Liver (tissue), 3 donors: Measurements from ENCODE around the gene GPA33.
A peak's percentile ranks its signal among the peaks of the same experiment; 100 is the strongest.

ENCODE experiments used
- MAX ChIP-seq: IDR thresholded peaks from 2 replicates; pipeline ENCODE4 v1.6.1; 2016; ENCODE audit warnings: antibody characterized with exemption
- YY1 ChIP-seq: IDR thresholded peaks from 2 replicates; pipeline ENCODE4 v1.6.1; 2016; ENCODE audit warnings: antibody characterized with exemption, mild to moderate bottlenecking
- TF ChIP-seq, protein P1 (sequence below): fragments of 150-350 bp; IDR thresholded peaks from 2 replicates; pipeline ENCODE4 v1.5.1; 2017; ENCODE audit warnings: improper control_type of control experiment, low read depth, low read length; ENCODE audit not compliant: missing input control
- TF ChIP-seq, protein P2 (sequence below): IDR thresholded peaks from 2 replicates; pipeline ENCODE4 v1.6.1; 2016; ENCODE audit warnings: antibody characterized with exemption
- TF ChIP-seq, protein P3 (sequence below): IDR thresholded peaks from 2 replicates; pipeline ENCODE4 v1.6.1; 2016; ENCODE audit warnings: antibody characterized with exemption
- TF ChIP-seq, protein P4 (sequence below): IDR thresholded peaks from 2 replicates; pipeline ENCODE4 v1.6.1; 2016; ENCODE audit warnings: antibody characterized with exemption, mild to moderate bottlenecking
- donor health status: healthy.
- donor health status: healthy.

DNA sequence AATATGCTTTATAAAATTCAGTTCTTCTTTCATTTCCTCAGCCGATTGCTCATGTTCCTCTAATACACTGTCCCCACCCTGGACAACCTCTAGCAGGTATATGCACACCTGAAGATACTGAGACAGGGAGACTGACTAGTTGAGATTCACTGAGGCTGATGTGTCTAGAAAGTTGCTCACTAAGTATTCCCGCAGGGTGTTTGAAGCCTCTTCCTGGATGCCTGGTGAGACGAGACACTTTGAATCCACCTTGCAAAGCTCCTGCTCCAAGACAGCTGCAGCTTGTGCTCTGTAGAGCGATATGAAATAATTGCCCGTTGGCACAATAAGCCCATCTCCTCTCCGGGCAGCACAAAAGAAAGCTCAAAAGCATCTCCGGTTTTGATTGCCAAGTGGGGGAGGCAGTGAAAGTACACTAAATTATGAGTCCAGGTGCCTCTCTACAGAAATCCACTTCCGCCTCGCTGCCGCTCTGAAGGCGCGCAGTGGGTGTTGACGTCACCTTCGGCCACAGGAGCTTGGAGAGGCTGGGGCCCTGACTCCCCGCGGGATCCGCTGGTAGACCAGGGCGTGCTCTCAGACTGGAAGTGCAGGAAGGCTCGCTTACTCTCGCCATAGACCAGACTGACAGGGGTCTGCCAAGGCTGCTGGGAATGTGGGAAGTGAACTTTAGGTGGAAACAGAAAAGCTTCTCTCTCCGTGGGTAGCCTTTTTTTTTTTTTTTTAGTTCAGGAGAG lies 46.3 kb downstream of the GPA33 start:
- TF ChIP-seq, protein P1, sequence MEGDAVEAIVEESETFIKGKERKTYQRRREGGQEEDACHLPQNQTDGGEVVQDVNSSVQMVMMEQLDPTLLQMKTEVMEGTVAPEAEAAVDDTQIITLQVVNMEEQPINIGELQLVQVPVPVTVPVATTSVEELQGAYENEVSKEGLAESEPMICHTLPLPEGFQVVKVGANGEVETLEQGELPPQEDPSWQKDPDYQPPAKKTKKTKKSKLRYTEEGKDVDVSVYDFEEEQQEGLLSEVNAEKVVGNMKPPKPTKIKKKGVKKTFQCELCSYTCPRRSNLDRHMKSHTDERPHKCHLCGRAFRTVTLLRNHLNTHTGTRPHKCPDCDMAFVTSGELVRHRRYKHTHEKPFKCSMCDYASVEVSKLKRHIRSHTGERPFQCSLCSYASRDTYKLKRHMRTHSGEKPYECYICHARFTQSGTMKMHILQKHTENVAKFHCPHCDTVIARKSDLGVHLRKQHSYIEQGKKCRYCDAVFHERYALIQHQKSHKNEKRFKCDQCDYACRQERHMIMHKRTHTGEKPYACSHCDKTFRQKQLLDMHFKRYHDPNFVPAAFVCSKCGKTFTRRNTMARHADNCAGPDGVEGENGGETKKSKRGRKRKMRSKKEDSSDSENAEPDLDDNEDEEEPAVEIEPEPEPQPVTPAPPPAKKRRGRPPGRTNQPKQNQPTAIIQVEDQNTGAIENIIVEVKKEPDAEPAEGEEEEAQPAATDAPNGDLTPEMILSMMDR: no peak
- TF ChIP-seq, protein P2, sequence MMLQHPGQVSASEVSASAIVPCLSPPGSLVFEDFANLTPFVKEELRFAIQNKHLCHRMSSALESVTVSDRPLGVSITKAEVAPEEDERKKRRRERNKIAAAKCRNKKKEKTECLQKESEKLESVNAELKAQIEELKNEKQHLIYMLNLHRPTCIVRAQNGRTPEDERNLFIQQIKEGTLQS: no peak
- TF ChIP-seq, protein P3, sequence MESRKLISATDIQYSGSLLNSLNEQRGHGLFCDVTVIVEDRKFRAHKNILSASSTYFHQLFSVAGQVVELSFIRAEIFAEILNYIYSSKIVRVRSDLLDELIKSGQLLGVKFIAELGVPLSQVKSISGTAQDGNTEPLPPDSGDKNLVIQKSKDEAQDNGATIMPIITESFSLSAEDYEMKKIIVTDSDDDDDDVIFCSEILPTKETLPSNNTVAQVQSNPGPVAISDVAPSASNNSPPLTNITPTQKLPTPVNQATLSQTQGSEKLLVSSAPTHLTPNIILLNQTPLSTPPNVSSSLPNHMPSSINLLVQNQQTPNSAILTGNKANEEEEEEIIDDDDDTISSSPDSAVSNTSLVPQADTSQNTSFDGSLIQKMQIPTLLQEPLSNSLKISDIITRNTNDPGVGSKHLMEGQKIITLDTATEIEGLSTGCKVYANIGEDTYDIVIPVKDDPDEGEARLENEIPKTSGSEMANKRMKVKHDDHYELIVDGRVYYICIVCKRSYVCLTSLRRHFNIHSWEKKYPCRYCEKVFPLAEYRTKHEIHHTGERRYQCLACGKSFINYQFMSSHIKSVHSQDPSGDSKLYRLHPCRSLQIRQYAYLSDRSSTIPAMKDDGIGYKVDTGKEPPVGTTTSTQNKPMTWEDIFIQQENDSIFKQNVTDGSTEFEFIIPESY: no peak
- TF ChIP-seq YY1 (peak; percentile 26), MAX (no peak)
- TF ChIP-seq, protein P4, sequence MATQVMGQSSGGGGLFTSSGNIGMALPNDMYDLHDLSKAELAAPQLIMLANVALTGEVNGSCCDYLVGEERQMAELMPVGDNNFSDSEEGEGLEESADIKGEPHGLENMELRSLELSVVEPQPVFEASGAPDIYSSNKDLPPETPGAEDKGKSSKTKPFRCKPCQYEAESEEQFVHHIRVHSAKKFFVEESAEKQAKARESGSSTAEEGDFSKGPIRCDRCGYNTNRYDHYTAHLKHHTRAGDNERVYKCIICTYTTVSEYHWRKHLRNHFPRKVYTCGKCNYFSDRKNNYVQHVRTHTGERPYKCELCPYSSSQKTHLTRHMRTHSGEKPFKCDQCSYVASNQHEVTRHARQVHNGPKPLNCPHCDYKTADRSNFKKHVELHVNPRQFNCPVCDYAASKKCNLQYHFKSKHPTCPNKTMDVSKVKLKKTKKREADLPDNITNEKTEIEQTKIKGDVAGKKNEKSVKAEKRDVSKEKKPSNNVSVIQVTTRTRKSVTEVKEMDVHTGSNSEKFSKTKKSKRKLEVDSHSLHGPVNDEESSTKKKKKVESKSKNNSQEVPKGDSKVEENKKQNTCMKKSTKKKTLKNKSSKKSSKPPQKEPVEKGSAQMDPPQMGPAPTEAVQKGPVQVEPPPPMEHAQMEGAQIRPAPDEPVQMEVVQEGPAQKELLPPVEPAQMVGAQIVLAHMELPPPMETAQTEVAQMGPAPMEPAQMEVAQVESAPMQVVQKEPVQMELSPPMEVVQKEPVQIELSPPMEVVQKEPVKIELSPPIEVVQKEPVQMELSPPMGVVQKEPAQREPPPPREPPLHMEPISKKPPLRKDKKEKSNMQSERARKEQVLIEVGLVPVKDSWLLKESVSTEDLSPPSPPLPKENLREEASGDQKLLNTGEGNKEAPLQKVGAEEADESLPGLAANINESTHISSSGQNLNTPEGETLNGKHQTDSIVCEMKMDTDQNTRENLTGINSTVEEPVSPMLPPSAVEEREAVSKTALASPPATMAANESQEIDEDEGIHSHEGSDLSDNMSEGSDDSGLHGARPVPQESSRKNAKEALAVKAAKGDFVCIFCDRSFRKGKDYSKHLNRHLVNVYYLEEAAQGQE: no peak
